Measurements from ENCODE around the gene RPS15.
A peak's percentile ranks its signal among the peaks of the same experiment; 100 is the strongest.
"Not testable (repeated sequence)": the region's sequence is repeated elsewhere in the genome, so short reads cannot be mapped to it uniquely, and the experiment has no call there.

Gene RPS15

DNA sequence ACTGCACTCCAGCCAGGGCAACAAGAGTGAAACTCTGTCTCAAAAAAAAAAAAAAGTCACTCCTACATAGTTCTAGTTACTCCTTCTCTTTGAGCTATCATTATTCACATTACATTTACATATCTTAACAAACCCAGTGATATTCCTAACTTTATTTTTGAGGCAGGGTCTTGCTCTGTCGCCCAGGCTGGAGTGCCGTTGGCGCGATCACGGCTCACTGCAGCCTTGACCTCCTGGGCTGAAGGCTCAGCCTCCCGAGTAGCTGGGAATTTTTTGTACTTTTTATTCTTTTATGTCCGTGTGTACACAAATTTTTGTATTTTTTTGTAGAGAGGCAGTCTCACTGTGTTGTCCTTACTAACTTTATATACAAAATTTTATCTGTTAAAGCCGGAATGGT lies 587 bp upstream of the RPS15 start:
- DNase-seq = no peak

DNA sequence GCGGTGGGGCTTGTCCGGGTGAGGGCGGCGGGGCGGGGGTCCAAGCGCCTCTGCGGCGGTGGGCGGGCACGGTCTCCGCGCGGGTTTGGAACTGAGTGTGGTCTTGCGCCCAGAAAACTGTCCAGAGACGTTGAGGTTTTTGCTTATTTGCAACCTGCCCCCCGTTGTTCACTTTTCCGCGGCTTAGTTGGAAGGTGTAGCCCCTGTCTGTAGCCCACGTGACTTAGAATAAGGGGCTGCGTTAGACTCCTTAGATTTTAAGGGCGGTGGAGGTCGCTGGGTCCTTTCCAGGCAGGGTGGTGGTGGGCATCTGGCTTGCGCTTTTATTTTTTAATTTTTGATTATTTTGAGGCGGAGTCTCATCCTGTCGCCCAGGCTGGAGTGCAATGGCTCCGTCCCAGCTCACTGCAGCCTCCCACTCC lies 748 bp downstream of the RPS15 start:
- no peak for DNase-seq

DNA sequence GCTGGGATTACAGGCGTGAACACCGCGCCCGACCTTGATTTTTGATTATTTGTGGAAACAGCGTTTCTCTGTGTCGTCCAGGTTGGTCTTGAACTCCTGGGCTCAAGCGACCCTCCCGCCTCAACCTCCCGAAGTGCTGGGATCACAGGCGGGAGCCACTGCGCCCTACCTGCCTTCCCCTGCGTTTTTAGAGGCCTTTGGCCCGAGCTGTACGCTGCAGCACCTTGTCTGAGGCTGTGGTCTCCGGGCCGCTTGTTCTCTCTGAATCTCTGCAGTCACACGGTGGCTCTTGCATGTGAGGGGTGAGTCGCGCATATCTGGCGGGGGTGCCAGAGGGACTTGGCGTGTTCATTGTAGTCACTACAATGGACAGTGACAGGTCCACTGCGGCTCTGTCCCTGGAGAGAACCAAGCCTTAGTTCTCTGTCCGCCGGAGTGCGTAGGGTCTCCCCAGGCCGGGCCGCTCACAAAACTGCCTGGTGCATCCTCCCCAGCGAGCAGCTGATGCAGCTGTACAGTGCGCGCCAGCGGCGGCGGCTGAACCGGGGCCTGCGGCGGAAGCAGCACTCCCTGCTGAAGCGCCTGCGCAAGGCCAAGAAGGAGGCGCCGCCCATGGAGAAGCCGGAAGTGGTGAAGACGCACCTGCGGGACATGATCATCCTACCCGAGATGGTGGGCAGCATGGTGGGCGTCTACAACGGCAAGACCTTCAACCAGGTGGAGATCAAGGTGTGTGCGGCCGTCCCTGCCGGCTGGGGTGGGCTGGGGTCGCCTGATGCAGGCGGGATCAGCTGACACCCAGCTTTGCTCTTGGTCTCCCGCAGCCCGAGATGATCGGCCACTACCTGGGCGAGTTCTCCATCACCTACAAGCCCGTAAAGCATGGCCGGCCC lies 1.6 kb downstream of the RPS15 start:
- DNase-seq = not testable (repeated sequence)

DNA sequence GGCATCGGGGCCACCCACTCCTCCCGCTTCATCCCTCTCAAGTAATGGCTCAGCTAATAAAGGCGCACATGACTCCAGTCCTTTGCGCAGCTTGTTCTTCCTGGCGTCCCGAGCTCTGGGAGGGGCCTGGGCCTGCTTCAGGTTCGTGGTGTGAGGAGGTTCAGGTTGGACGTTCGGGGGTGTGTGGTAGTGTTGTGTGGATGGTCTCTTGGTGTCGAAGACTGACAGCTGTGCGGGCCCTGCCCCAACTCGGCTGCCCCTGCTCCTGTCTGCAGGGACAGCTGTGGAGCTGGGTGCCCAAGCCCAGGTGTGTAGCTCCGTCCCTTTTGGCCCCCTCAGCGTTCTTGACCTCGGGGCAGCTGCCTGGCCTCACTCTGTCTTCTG lies 2.2 kb downstream of the RPS15 start:
- DNase-seq = no peak

DNA sequence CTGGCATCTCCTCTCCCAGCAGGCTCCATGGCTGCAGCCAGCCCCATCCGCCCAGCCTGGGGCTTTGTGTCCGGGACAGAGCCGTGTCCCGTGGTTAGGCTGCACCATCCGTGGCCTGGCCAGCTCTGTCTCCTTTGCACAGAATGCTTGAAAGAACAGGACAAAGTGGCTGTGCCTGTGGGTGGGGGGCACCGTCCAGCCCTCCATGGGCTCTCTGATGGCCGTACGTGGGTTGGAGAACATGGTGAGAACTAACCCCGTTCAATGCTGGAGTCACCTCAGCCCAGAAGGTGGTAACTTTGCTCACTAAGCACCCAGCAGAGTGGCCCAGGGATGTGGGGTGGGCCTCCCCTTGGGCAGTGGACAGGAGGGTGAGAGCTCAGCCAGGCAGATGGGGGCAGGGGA lies 2.8 kb downstream of the RPS15 start:
- DNase-seq = no peak

DNA sequence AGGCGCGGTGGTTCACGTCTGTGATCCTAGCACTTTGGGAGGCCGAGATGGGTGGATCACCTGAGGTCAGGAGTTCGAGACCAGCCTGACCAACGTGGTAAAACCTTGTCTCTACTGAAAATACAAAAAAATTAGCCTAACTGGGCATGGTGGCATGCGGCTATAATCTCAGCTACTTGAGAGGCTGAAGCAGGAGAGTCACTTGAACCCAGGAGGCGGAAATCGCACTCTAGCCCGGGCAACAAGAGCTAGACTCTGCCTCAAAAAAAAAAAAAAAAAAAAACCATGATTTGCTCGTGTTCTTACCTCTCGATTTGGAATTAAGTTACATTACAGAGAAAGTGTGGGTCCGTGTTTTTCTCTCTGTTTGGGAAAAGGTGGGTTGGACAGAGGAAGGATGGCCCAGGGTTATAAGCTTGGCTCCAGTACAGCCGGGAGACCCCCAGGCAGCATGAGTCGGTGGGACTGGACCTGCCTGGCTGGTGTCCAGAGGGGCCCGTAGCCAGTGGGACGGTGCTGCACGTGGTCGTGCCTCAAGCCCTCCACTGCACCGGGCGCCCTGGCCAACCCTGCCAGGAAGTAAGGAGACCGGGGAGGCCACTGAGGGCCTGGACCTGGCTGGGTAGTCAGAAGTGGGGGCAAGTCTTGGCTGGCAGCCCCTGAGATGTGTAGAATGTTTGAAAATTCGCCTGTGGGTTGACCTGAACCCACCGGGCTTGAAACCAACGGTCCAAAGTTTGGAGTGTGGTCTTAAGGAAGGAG lies 3.7 kb downstream of the RPS15 start:
- DNase-seq = no peak

DNA sequence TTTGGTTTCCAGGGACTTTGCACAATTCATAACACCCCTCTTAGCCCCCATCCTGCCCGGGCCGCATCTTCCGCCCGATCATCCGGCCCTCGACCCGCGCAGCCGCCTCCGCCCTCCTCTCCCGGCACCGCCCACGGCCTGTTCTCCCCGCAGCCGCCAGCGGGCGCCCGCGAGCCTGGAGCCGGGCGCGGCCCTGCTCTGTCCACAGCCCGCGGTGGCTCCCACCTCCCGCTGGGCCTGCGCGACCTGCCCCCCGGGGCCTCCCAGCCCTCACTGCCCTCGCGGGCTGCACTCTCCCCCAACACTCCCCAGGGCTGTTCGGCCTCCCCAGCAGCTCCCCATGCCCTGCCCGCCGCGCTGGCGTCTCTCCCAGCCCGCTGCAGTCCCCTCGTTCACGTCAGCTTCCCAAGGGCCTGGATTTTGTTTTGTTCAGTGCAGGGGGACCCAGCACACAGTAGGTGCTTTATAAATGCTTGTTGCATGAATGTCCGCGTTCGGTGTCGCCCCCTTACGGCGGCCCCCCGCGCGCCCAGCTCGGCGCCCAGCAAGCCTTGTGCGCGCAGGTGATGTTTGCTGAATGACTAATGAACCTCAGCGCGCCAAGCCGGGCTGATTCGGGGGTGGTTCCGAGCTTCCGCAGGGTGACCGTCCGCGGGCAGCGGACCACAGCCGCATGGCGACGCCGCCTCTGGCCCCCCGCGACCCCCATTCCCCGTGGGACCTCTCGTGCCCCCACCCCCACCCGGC lies 7.2 kb downstream of the RPS15 start:
- DNase-seq = peak; percentile 61

DNA sequence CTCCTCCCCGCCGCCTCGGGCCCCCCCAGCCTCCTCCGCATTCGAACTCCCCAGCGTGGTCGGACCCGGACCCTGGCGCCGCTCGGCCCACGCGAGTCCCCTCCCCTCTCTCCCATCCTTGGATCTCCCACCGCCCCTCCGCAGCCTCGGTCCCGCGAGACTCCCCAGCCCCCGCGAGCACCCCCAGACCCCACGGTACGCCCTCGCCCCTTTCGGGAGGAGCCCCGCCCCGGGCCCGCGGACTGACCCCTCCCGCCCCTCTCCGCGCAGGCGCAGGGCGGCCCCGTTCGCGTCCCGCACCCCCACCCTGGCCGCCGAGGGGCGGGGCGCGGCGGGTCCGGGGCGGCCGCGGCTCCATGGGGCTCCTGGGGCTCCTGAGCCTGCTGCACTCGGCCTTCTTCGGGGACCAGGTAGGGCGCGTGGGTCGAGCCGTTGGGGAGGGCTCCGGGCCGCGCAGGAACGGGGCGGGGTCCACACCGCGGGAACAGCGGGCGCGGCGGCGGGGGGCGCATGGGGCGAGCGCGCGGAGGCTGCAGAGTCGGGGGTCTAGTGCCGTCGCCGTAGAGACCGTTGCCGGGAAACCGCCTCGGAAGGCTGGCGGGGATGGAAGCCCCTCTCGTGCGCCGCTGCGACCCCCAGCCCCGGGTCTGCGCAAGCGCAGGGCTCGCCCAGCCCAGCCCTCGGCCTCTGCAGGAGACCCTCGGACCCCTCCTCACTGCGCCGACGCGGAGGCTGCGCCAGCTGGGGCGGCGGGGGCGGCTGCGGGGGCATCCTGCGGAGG lies 7.9 kb downstream of the RPS15 start:
- DNase-seq = no peak

DNA sequence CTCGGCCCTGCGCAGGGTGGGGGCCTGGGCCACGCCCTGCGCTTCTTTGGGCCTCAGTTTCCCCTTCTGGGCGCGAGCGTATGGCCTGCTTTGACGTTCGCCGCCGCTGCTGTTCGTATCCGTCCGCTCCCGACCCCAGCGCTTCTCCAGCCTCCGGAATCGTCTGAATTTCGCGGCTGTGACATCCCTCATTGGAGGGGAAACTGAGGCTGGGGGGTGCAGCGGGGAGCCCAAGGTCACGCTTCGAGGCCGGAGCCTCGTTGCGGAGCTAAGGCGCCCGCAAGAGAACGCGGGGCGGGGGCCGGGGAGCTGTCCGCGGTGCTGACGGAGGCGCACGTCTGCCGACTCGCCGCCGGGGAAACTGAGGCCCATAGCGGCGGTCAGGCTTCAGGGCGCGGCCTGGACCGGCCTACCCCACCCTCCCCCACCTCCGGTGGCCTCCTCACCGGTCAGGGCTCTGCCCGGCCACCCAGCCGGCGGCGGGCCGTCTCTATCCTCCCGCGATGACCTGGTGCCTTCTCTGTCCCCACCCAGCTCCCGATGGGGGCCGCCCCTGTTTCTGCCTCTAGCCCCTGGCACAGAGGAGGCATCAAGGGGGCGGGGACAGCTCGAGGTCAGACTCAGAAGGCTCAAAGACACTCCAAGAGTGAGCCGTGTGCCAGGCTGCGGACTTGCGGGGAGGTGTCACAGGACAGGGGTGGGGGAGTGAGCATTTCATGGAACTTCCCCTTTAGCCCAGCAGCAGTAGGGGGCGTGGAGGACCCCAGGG lies 8.7 kb downstream of the RPS15 start:
- no peak for DNase-seq

DNA sequence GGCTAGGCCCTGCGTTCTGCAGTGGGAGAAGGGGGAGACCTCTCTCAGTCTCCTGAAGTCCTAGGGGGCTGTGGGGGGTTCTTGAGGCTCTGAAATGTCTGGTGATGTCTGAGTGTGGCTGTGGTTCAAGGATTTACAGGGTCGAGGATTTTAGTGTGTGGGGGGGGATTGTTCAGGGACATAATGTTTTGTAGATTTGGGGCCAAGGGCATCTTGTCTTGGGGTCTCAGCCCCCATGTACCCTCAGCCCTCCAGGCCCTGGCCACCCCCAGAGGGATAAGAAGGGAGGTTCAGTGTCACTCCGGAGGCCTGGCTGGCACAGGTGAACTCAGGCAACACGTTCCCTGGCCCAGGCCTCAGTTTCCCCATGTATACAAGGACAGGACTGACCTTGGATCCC lies 9.3 kb downstream of the RPS15 start:
- DNase-seq = no peak

DNA sequence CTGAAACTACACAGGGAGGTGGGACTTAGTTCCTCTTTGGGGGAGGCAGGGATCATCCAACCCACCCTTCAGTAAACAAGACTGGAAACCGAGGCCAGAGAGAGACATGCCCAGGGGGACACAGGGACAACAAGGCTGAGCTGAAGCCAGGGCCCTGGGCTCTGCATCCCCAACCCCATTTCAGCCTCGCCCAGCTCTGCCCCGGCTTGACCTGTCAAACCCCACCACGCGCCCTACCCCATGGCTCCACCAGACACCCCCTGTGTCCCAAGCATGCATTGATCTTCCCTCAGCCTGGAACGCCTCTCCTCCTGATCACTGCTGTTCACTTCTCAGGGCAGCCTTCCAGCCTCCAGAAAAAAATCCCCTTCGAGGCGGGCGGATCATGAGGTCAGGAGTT lies 9.7 kb downstream of the RPS15 start:
- DNase-seq = no peak

DNA sequence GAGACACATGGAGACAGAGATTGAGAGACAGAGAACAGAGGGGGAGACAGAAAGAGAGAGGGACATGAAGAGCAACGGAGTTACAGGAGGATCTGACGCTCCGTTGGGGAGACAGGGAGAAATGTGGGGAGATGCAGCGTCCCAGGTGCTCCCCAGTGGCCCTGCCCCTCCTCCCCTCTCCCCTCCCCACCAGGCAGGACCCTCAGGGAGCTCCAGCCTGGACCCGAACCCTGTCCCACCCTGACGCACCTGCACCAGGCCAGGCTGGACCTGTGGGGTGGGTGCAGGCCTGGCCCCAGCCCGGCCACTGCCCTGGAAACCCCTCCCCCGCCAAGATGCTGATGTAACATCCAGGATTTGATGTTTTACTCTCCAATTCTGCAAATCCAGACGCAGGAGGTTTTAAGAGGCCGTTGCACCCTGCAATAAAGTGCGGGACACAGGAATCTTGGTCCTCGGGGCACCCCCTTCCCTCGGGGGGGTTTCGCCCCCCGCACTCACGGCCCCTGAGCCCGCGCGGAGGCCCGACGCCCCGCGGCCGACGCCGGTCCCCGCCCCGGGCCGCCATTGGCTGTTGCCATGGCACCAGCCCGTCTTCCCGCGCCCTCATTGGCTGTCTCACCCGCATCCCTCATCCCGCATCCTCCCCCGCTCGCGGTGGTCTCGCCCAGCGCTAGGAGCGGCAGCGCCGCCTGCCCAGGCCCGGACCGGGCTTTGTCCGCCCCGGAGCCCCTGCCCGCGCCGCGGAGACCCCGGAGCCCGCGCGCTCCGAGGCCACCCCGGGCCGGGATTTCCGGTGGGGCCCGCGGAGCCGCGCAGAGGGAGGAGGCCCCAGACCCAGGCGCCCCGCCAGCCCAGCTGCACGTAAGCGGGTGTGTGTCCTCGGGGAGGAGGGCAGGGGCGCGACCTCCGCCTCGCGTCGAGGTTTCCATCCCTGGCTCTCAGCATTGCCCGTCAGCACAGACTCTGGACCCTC lies 11.6 kb downstream of the RPS15 start, which contains the start of gene APC2:
Gene APC2, plus strand, starts transcription at position 655 of the 976 bp plus-strand sequence. CDS start 2,881 bp downstream, outside the sequence.
- no peak for DNase-seq

DNA sequence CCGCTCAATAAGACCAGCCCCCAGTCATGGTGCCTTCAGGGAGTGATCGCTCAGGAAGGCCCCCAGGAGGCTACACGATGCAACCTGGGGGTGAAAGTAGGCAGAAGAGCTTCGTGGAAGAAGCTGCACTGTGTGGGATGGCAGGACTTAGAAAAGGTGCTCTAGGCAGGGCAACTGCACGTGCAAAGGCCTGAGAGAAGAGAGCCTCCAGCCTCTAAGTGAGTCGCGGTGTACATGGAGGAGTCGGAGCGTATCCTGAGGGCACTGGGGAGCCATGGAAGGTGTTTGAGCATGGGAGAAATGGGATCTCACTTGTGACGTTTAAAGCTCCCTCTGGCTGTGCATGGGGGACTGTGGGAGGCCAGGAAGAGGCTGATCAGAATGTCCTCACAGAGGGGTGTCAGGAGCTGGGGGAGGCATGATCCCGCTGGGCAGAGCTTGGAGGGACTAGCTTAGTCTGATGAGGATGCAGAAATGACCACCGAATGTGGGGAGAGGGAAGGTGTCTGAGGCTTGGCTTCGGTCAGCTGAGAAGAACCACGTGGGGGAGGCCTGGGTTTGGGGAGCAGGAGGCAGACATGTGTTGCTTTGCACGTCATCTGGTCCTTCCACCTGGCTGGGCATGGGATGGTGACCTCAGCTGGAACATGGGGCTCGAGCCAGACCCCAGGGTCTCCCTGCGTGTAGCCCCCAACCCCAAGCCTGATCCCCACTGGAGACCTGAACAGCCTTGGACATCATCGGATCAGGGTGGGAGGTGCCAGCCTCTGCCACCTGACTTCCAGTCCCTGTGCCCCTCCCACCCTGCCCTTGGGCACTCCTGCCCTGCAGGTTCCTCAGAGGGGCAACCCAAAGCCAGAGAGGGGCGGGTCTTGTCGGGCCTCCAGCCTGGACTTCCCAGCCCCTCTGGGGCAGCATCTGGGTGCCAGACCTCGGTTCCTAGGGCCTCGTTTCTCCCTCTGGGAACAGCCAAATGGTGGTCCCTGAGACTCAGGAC lies 12.8 kb downstream of the RPS15 start:
- no peak for DNase-seq

DNA sequence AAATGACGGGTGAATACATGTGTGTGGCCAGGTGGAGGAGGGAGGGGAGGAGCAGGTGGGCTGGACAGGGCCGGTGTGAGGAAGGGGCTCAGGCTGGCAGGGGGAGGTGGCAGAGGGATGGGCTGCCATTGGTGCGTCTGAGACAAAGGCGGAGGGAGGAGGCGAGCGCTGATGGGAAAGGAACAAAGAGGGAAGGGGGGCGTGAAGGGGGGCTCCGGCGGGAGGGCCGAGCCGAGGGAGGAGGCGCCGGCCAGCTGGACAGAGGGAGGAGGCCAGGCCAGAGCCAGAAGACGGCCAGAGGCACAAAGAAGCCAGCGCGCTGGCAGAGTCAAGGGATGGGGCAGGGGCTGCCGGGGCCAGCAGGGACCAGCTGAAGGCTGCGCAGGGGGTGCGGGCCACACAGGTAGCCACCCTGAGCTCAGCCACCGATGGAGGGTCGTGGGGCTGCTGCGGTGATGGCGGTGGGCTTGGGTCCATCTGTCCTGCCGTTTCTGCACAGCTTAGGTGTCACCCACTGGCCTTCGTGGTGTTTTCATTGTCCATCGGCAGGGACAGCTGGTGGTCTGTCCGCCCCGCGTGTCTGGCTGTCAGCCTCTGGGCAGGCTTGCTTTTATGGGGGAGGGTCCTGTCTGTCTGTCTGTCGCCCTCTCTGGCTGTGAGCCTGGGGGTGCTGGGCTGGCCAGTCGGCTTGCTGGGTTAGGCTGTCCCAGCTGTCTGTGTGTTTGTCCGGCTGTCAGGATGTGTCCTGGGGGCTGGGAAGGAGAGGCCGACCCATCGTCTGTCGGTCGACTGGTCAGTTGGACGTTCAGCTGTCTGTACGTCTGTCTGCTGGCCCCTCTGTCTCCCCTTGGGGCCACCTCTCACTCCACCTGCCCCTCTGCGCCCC lies 14.0 kb downstream of the RPS15 start:
- DNase-seq = no peak

DNA sequence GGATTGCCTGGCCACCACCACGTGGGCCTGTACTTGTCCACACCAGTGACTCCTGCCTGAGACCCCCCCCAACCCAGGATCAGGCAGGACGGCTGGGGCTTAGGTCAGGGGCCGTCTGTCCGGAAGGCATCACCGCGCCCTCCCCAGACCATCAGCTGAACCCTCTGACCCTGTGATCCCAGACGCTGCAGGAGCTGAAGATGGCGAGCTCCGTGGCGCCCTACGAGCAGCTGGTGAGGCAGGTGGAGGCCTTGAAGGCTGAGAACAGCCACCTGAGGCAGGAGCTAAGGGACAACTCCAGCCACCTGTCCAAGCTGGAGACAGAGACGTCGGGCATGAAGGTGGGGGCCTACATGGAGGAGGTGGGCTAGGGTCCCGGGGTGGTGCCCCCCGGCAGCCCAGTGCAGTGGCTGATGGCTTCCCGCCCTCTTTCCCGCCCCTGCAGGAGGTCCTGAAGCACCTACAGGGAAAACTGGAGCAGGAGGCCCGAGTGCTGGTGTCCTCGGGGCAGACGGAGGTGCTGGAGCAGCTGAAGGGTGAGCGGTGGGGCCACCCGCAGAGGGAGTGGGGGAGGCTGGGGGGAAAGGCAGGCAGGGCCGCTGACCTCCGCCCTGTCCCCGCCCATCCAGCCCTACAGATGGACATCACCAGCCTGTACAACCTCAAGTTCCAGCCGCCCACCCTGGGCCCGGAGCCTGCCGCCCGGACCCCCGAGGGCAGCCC lies 14.8 kb downstream of the RPS15 start:
- DNase-seq = no peak

DNA sequence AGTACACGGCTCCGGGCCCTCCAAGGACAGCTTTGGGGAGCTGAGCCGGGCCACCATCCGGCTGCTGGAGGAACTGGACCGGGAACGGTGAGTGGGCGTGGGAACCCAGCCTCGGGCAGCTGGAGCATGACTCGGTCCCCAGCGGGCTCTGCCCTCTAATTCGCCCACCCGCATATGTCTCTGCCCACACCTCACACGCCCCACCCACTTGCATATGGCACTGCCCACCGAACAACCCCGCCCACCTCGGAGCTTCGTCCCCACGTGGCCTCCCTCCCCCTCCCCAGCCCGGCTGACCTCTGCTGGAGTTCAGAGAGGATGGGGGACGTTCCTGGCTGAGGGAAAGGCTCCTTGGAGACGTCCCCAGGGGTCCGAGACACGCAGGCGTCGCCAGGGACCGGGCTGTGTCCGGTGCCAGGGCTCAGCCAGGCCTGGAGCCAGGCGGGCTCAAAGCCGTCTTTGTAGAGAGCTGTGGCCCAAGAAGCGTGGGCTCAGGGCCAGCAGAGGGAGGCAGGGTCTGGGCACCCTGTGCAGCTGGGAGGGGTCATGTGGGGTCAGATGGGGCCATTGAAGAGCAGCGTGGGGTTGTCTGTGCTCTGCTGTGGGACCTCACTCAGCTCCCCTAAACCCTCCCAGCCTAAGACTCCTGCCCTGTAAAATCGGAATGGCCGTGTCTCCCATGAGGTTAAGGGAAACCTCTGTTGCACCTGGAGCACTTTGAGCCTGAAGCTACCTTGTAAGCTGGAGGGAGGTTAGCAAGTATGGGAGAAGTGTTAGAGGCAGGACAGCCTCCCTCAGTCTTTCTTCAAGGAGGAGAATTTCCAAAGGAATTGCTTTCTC lies 15.5 kb downstream of the RPS15 start:
- DNase-seq = no peak
